SK-N-SH treated with all-trans-retinoic acid at 6 μM for 48 hours (cell line): ENCODE results near the gene THEMIS.

Experiments
- ATAC-seq: fragments of 200-7000 bp; cut with Tn5 transposase; 3 replicates; pipeline ENCODE4 v1.9.1; 2020; ENCODE audit warnings: mild to moderate bottlenecking, moderate library complexity
- ARNTL ChIP-seq: fragments of 450-650 bp; formaldehyde crosslinking; IDR thresholded peaks from 2 replicates; pipeline ENCODE4 v1.5.0; 2020; ENCODE audit warnings: low read depth, mild to moderate bottlenecking, moderate library complexity, borderline replicate concordance
- BACH2 ChIP-seq: fragments of 250-450 bp; sonication (Bioruptor Pico); IDR thresholded peaks from 2 replicates; pipeline ENCODE4 v1.9.0; 2021; ENCODE audit warnings: mild to moderate bottlenecking, borderline replicate concordance
- CSDC2 ChIP-seq: fragments of 250-450 bp; sonication (Bioruptor Pico); IDR thresholded peaks from 2 replicates; pipeline ENCODE4 v1.5.0; 2020; ENCODE audit warnings: mild to moderate bottlenecking, moderate library complexity
- ESRRG ChIP-seq: fragments of 250-450 bp; sonication (Bioruptor Pico); IDR thresholded peaks from 2 replicates; pipeline ENCODE4 v1.6.1; 2021; ENCODE audit warnings: mild to moderate bottlenecking
- ISL1 ChIP-seq: fragments of 250-450 bp; sonication (Bioruptor Pico); IDR thresholded peaks from 2 replicates; pipeline ENCODE4 v2.1.2; 2022; ENCODE audit warnings: mild to moderate bottlenecking, moderate library complexity
- OSR1 ChIP-seq: fragments of 250-450 bp; sonication (Bioruptor Pico); IDR thresholded peaks from 2 replicates; pipeline ENCODE4 v1.8.0; 2022; ENCODE audit warnings: moderate library complexity, mild to moderate bottlenecking, inconsistent platforms
- PATZ1 ChIP-seq: fragments of 250-450 bp; sonication (Bioruptor Pico); IDR thresholded peaks from 2 replicates; pipeline ENCODE4 v1.8.0; 2020; ENCODE audit warnings: mild to moderate bottlenecking, moderate library complexity, borderline replicate concordance
- PPARA ChIP-seq: fragments of 250-450 bp; sonication (Bioruptor Pico); IDR thresholded peaks from 2 replicates; pipeline ENCODE4 v1.5.0; 2020; ENCODE audit warnings: mild to moderate bottlenecking, borderline replicate concordance
- RARB ChIP-seq: fragments of 250-450 bp; sonication (Bioruptor Pico); IDR thresholded peaks from 2 replicates; pipeline ENCODE4 v1.8.0; 2021; ENCODE audit warnings: mild to moderate bottlenecking, moderate library complexity
- SNAI2 ChIP-seq: fragments of 250-450 bp; sonication (Bioruptor Pico); IDR thresholded peaks from 2 replicates; pipeline ENCODE4 v1.5.0; 2020; ENCODE audit warnings: mild to moderate bottlenecking, moderate library complexity
- TCF4 ChIP-seq: fragments of 250-450 bp; sonication (Bioruptor Pico); IDR thresholded peaks from 2 replicates; pipeline ENCODE4 v1.8.0; 2021; ENCODE audit warnings: mild to moderate bottlenecking, moderate library complexity, borderline replicate concordance
- TOX ChIP-seq: fragments of 250-450 bp; sonication (Bioruptor Pico); IDR thresholded peaks from 2 replicates; pipeline ENCODE4 v1.8.0; 2021; ENCODE audit warnings: mild to moderate bottlenecking, moderate library complexity, borderline replicate concordance
- ZC3H10 ChIP-seq: fragments of 250-450 bp; sonication (Bioruptor Pico); IDR thresholded peaks from 2 replicates; pipeline ENCODE4 v1.5.1; 2021; ENCODE audit warnings: mild to moderate bottlenecking, moderate library complexity
- ZFP3 ChIP-seq: fragments of 250-450 bp; sonication (Bioruptor Pico); IDR thresholded peaks from 2 replicates; pipeline ENCODE4 v1.5.0; 2020; ENCODE audit warnings: mild to moderate bottlenecking, moderate library complexity
- ZFP30 ChIP-seq: fragments of 450-650 bp; formaldehyde crosslinking; IDR thresholded peaks from 2 replicates; pipeline ENCODE4 v1.5.0; 2022; ENCODE audit warnings: mild to moderate bottlenecking, moderate library complexity
- ZNF565 ChIP-seq: fragments of 450-650 bp; formaldehyde crosslinking; conservative IDR thresholded peaks from 2 replicates; pipeline ENCODE4 v1.5.0; 2020; ENCODE audit warnings: low read depth, mild to moderate bottlenecking, moderate library complexity
- ZNF70 ChIP-seq: fragments of 450-650 bp; formaldehyde crosslinking; IDR thresholded peaks from 2 replicates; pipeline ENCODE4 v1.5.0; 2020; ENCODE audit warnings: mild to moderate bottlenecking, moderate library complexity
- ZNF8 ChIP-seq: fragments of 450-650 bp; formaldehyde crosslinking; IDR thresholded peaks from 2 replicates; pipeline ENCODE4 v1.5.0; 2020; ENCODE audit warnings: mild to moderate bottlenecking, moderate library complexity
- TF ChIP-seq, protein P1 (sequence below): fragments of 250-450 bp; sonication (Bioruptor Pico); IDR thresholded peaks from 2 replicates; pipeline ENCODE4 v1.5.0; 2020; ENCODE audit warnings: mild to moderate bottlenecking, moderate library complexity

THEMIS gene

GRCh38 chr6:127900935-127901334, at the start of gene THEMIS:
Gene THEMIS (minus strand): TSS chr6:127901058. CDS start chr6:127900932, 126 bp downstream.
- no peak for ATAC-seq
- no peak for TF ChIP-seq PPARA (CRISPR knock-in tag)
- no peak for TF ChIP-seq BACH2 (CRISPR knock-in tag)
- no peak for TF ChIP-seq PATZ1

DNA sequence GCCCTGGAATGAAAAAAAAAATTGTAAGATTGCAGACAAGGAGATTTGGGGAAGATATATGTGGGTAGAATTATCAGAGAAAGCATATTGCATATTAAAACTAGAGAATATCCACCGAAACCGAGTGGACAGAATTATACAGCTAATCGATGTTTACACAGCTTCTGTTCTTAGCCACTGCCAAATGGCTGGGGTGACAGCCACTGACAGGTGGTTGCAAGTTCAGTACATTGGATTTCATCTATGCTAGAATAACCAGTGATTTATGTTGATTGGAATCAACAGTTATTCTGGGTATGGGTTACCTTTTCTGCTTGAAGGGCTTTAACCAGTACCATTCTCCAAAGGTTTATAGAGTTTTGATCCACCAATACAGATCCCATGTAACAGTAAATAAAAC, 48.4 kb upstream of the THEMIS start:
- TF ChIP-seq OSR1 (CRISPR knock-in tag) (no peak), ARNTL (CRISPR knock-in tag) (no peak), CSDC2 (CRISPR knock-in tag) (no peak), BACH2 (CRISPR knock-in tag) (no peak)
- no peak for ATAC-seq

DNA sequence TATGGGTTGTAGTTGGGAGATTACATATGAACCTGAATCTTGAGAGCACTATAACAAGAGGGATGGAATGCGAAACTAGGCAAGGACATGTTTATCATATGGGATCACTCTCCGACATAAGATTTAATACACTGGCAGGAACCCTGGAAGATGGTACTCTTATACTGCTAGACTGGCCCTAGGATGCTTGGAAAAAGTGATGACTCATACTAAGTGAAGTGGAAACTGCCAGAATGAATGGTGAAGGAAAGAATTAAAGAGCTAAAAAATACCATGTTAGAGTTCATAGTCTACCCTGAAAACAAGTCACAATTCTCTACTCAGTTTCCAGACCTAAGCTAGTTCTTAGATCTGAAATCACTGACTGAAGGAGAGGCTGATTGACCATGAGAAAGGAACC, 45.5 kb upstream of the THEMIS start:
- no peak for ATAC-seq
- TF ChIP-seq ARNTL (CRISPR knock-in tag) (no peak), ZNF8 (no peak), TOX (CRISPR knock-in tag) (no peak), ZNF565 (CRISPR knock-in tag) (no peak), ZFP3 (no peak), PPARA (CRISPR knock-in tag) (no peak), BACH2 (CRISPR knock-in tag) (no peak)

GRCh38 chr6:127945434-127946097, 44.7 kb upstream of the THEMIS start:
- no peak for ATAC-seq

DNA sequence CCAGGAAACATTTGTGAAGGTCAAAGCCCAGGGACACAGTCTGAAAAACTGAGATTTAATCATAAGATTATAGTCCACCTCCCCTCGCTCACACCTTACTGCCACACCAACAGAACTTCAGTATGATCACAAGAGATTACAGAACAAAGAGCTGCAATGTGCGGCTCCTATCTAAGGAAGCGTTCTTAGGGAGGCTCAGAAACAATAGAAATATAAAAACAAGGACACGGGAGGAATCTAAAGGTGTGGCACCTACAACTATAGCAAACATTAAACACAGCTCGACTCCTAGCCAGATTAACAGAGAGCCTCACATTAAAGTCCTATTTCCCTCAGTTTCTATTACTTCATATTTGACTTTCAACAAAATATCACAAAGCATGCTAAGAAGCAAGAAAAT, 40.4 kb upstream of the THEMIS start:
- ATAC-seq = no peak
- no peak for TF ChIP-seq OSR1 (CRISPR knock-in tag)
- TF ChIP-seq ARNTL (CRISPR knock-in tag) = no peak
- no peak for TF ChIP-seq ZFP30 (CRISPR knock-in tag)

More at GRCh38 chr6:127945434-127946097, 44.7 kb upstream of the THEMIS start:
- TF ChIP-seq ZNF70 (CRISPR knock-in tag) = no peak
- TF ChIP-seq ZFP3 = no peak
- TF ChIP-seq TOX (CRISPR knock-in tag) = no peak
- no peak for TF ChIP-seq ESRRG (CRISPR knock-in tag)
- TF ChIP-seq ZNF565 (CRISPR knock-in tag) = no peak

DNA sequence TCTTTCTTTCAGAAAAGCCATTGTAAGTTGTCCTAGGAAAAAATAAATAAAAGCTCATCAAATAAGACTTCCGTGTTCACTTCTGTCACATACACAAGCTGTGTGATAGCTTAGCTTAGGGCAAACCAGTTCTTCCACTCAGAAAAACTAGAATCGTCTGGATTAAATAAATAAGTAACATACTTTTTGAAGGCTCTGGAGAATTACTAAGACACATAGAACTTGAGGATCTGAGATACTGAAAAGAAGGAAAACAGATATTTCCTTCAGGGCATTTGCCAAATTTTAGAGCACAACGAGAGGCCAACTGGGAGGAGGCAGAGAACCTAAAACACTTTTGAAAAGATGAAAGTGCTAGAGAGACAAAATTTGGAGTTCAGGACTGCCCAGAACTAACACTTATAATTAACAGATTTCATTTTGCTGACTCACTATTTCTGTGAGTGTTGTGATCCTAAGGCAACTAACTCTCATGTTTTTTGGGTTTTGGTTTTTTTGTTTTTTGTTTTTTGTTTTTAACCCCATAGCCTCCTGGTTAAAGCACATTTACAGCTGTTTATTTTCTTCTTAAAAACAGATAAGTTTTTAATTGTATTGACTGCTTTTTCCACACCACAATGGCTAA, 38.7 kb upstream of the THEMIS start:
- TF ChIP-seq ZFP3 (no peak), OSR1 (CRISPR knock-in tag) (no peak), ARNTL (CRISPR knock-in tag) (no peak), ZNF565 (CRISPR knock-in tag) (no peak), SNAI2 (CRISPR knock-in tag) (no peak), TCF4 (no peak), ZC3H10 (CRISPR knock-in tag) (no peak), ZNF8 (no peak), ISL1 (CRISPR knock-in tag) (no peak), RARB (CRISPR knock-in tag) (no peak)
- TF ChIP-seq, protein P1, sequence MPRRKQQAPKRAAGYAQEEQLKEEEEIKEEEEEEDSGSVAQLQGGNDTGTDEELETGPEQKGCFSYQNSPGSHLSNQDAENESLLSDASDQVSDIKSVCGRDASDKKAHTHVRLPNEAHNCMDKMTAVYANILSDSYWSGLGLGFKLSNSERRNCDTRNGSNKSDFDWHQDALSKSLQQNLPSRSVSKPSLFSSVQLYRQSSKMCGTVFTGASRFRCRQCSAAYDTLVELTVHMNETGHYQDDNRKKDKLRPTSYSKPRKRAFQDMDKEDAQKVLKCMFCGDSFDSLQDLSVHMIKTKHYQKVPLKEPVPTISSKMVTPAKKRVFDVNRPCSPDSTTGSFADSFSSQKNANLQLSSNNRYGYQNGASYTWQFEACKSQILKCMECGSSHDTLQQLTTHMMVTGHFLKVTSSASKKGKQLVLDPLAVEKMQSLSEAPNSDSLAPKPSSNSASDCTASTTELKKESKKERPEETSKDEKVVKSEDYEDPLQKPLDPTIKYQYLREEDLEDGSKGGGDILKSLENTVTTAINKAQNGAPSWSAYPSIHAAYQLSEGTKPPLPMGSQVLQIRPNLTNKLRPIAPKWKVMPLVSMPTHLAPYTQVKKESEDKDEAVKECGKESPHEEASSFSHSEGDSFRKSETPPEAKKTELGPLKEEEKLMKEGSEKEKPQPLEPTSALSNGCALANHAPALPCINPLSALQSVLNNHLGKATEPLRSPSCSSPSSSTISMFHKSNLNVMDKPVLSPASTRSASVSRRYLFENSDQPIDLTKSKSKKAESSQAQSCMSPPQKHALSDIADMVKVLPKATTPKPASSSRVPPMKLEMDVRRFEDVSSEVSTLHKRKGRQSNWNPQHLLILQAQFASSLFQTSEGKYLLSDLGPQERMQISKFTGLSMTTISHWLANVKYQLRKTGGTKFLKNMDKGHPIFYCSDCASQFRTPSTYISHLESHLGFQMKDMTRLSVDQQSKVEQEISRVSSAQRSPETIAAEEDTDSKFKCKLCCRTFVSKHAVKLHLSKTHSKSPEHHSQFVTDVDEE = no peak
- ATAC-seq = peak; percentile 50
